IMR-90 (cell line): Measurements from ENCODE around the gene ATF7IP2.

Experiments
- BHLHE40 ChIP-seq: fragments of 150-350 bp; IDR thresholded peaks from 2 replicates; pipeline ENCODE4 v1.6.1; 2016; ENCODE audit warnings: mild to moderate bottlenecking, low read depth, low read length
- CEBPB ChIP-seq: IDR thresholded peaks from 2 replicates; pipeline ENCODE4 v1.6.1; 2012; ENCODE audit warnings: low read depth, low read length, improper control_type of control experiment
- FOS ChIP-seq: fragments of 150-350 bp; IDR thresholded peaks from 2 replicates; pipeline ENCODE4 v1.6.1; 2016; ENCODE audit warnings: low read depth, low read length
- MAFK ChIP-seq: IDR thresholded peaks from 2 replicates; pipeline ENCODE4 v1.6.1; 2012; ENCODE audit warnings: low read depth, low read length, improper control_type of control experiment
- MXI1 ChIP-seq: IDR thresholded peaks from 2 replicates; pipeline ENCODE4 v1.6.1; 2012; ENCODE audit warnings: low read depth, mild to moderate bottlenecking, low read length, moderate library complexity, borderline replicate concordance
- NFE2L2 ChIP-seq: fragments of 150-350 bp; IDR thresholded peaks from 2 replicates; pipeline ENCODE4 v1.6.1; 2016; ENCODE audit warnings: low read depth, mild to moderate bottlenecking, low read length
- POLR2A ChIP-seq: IDR thresholded peaks from 2 replicates; pipeline ENCODE4 v1.6.1; 2012; ENCODE audit warnings: mild to moderate bottlenecking, low read depth, low read length
- RAD21 ChIP-seq: IDR thresholded peaks from 2 replicates; pipeline ENCODE4 v1.6.1; 2012; ENCODE audit warnings: low read length, improper control_type of control experiment
- RCOR1 ChIP-seq: IDR thresholded peaks from 2 replicates; pipeline ENCODE4 v1.6.1; 2012; ENCODE audit warnings: mild to moderate bottlenecking, low read length, improper control_type of control experiment; ENCODE audit not compliant: insufficient replicate concordance
- RFX5 ChIP-seq: IDR thresholded peaks from 2 replicates; pipeline ENCODE4 v1.8.0; 2012; ENCODE audit warnings: low read depth, mild to moderate bottlenecking, low read length, moderate library complexity
- SMC3 ChIP-seq: fragments of 150-350 bp; IDR thresholded peaks from 2 replicates; pipeline ENCODE4 v1.6.1; 2016; ENCODE audit warnings: low read depth, mild to moderate bottlenecking, antibody characterized with exemption, low read length, moderate library complexity
- TF ChIP-seq, protein P1 (sequence below): fragments of 150-350 bp; IDR thresholded peaks from 2 replicates; pipeline ENCODE4 v1.6.1; 2017; ENCODE audit warnings: mild to moderate bottlenecking, antibody characterized with exemption, low read length, low read depth
- TF ChIP-seq, protein P2 (sequence below): conservative IDR thresholded peaks from 2 replicates; pipeline ENCODE4 v1.5.1; 2012; ENCODE audit warnings: mild to moderate bottlenecking, low read depth, low read length, improper control_type of control experiment
- TF ChIP-seq, protein P3 (sequence below): fragments of 150-350 bp; IDR thresholded peaks from 2 replicates; pipeline ENCODE4 v1.6.1; 2016; ENCODE audit warnings: low read depth, mild to moderate bottlenecking, low read length, moderate library complexity, borderline replicate concordance

DNA sequence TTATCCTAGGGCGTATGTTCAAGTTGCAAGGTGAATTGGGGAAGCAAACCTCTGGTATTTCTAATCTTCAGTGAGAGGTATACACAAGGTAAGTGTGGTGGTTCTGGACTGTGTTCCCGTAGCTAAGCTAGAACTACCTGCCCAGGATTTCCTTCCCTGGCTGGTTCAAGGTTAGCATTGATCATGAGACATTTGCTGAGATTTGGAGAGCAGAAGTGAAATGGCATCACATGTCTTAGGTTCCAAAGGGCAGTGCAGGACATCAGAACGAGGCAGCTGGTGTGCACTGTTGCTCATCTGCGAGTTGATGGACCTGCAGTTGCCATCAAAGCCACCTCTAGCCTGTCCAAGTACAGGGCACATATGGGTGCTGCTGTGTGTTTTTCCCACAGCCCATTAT lies 99.3 kb downstream of the ATF7IP2 start:
- TF ChIP-seq, protein P1, sequence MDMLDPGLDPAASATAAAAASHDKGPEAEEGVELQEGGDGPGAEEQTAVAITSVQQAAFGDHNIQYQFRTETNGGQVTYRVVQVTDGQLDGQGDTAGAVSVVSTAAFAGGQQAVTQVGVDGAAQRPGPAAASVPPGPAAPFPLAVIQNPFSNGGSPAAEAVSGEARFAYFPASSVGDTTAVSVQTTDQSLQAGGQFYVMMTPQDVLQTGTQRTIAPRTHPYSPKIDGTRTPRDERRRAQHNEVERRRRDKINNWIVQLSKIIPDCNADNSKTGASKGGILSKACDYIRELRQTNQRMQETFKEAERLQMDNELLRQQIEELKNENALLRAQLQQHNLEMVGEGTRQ: no peak
- no peak for TF ChIP-seq POLR2A
- TF ChIP-seq, protein P2, sequence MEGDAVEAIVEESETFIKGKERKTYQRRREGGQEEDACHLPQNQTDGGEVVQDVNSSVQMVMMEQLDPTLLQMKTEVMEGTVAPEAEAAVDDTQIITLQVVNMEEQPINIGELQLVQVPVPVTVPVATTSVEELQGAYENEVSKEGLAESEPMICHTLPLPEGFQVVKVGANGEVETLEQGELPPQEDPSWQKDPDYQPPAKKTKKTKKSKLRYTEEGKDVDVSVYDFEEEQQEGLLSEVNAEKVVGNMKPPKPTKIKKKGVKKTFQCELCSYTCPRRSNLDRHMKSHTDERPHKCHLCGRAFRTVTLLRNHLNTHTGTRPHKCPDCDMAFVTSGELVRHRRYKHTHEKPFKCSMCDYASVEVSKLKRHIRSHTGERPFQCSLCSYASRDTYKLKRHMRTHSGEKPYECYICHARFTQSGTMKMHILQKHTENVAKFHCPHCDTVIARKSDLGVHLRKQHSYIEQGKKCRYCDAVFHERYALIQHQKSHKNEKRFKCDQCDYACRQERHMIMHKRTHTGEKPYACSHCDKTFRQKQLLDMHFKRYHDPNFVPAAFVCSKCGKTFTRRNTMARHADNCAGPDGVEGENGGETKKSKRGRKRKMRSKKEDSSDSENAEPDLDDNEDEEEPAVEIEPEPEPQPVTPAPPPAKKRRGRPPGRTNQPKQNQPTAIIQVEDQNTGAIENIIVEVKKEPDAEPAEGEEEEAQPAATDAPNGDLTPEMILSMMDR: no peak
- no peak for TF ChIP-seq SMC3
- TF ChIP-seq CEBPB: no peak
- no peak for TF ChIP-seq MAFK
- TF ChIP-seq RCOR1: no peak
- no peak for TF ChIP-seq MXI1
- no peak for TF ChIP-seq FOS
- TF ChIP-seq RAD21: no peak
- no peak for TF ChIP-seq RFX5
- TF ChIP-seq, protein P3, sequence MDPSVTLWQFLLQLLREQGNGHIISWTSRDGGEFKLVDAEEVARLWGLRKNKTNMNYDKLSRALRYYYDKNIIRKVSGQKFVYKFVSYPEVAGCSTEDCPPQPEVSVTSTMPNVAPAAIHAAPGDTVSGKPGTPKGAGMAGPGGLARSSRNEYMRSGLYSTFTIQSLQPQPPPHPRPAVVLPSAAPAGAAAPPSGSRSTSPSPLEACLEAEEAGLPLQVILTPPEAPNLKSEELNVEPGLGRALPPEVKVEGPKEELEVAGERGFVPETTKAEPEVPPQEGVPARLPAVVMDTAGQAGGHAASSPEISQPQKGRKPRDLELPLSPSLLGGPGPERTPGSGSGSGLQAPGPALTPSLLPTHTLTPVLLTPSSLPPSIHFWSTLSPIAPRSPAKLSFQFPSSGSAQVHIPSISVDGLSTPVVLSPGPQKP: no peak
- no peak for TF ChIP-seq NFE2L2
- no peak for TF ChIP-seq BHLHE40
